GM10248 (cell line): ENCODE data around the gene ADISSP.
A peak's percentile ranks its signal among the peaks of the same experiment; 100 is the strongest.
"Not testable (repeated sequence)": the region's sequence is repeated elsewhere in the genome, so short reads cannot be mapped to it uniquely, and the experiment has no call there.

Source experiments
- CTCF ChIA-PET: fragments of 300-600 bp; sonication (Branson Sonifier 250); formaldehyde crosslinking; extraction: SDS; loops from one replicate; lab custom pipeline; 2021; ENCODE audit warnings: antibody characterized with exemption; lab: Yijun Ruan, JAX
- POLR2A ChIA-PET: fragments of 350-650 bp; sonication (Branson Sonifier 250); formaldehyde crosslinking; extraction: SDS; loops from one replicate; lab custom pipeline; 2020; ENCODE audit warnings: antibody characterized with exemption; lab: Yijun Ruan, JAX
- DNase-seq: peaks from one replicate; pipeline ENCODE4 v3.0.0; 2012; ENCODE audit errors: extremely low spot score
- CTCF ChIP-seq: IDR thresholded peaks from 2 replicates; pipeline ENCODE4 v1.5.1; 2012; ENCODE audit warnings: mild to moderate bottlenecking, low read depth; ENCODE audit errors: extremely low read depth, missing control alignments, control extremely low read depth

The ADISSP gene

GRCh38 chr20:3794701-3795420 lies 27.3 kb upstream of the ADISSP start:
- CTCF ChIA-PET, result interaction anchor here (0.6 to 1.8 kb wide), 4 partner anchors 9 to 297 kb away, joined by 3 to 9 read pairs (median 4); partner anchors contain the start of gene CENPB
- POLR2A ChIA-PET, result no interaction called here

GRCh38 chr20:3794168-3794567 lies 26.6 kb upstream of the ADISSP start:
- POLR2A ChIA-PET, DNase-seq: not testable (repeated sequence)
- CTCF ChIA-PET, result interaction anchor here (0.6 to 1.5 kb wide), 2 partner anchors 8 to 297 kb away, joined by 3 to 4 read pairs; partner anchors contain the start of gene CENPB

More at GRCh38 chr20:3794701-3795420, 27.3 kb upstream of the ADISSP start:
- DNase-seq, result no peak
- no peak for TF ChIP-seq CTCF

GRCh38 chr20:3789201-3789600 lies 21.6 kb upstream of the ADISSP start:
- DNase-seq, POLR2A ChIA-PET: not testable (repeated sequence)
- CTCF ChIA-PET, result interaction anchor here (1.1 to 7.7 kb wide), 6 partner anchors 22 to 226 kb away, joined by 3 to 63 read pairs (median 5); partner anchors contain the start of genes ADISSP and AP5S1

- no peak for TF ChIP-seq CTCF
- DNase-seq, result no peak
- CTCF ChIA-PET, result interaction anchor here (1.1 to 7.7 kb wide), 9 partner anchors 12 to 295 kb away, joined by 3 to 63 read pairs (median 6); partner anchors contain the start of genes ADISSP and AP5S1
- POLR2A ChIA-PET, result no interaction called here
These were observed 21.2 kb upstream of the ADISSP start for GRCh38 chr20:3788685-3789155.

GRCh38 chr20:3787324-3788014 lies 19.9 kb upstream of the ADISSP start:
- DNase-seq, result no peak
- POLR2A ChIA-PET, result no interaction called here
- CTCF ChIA-PET, result interaction anchor here (0.9 to 7.7 kb wide), 18 partner anchors 13 to 303 kb away, joined by 3 to 63 read pairs (median 4); partner anchors contain the start of genes ADISSP and AP5S1
- TF ChIP-seq CTCF, result no peak

- ChIA-PET POLR2A (interaction anchor here (0.5 kb wide), 1 partner anchor 32 kb away, joined by 7 read pairs; no protein-coding TSS in a partner anchor), CTCF (interaction anchor here (0.6 to 7.7 kb wide), 28 partner anchors 8 to 297 kb away, joined by 3 to 63 read pairs (median 4); partner anchors contain the start of genes ADISSP and AP5S1)
- DNase-seq, result peak; percentile 95
- TF ChIP-seq CTCF, result peak; percentile 71
These were observed 19.2 kb upstream of the ADISSP start, which contains the start of gene CENPB for GRCh38 chr20:3786665-3787323. Gene CENPB, minus strand, starts transcription at chr20:3786740. Its CDS starts 257 bp downstream, at chr20:3786483.

- POLR2A ChIA-PET, result no interaction called here
- DNase-seq, result peak; percentile 47
- CTCF ChIA-PET, result interaction anchor here (0.6 to 7.7 kb wide), 19 partner anchors 9 to 298 kb away, joined by 3 to 63 read pairs (median 4); partner anchors contain the start of genes ADISSP and AP5S1
- no peak for TF ChIP-seq CTCF
These were observed 18.6 kb upstream of the ADISSP start for GRCh38 chr20:3786126-3786484.
